ENCODE measurements around the gene TTC28.

Gene TTC28

DNA sequence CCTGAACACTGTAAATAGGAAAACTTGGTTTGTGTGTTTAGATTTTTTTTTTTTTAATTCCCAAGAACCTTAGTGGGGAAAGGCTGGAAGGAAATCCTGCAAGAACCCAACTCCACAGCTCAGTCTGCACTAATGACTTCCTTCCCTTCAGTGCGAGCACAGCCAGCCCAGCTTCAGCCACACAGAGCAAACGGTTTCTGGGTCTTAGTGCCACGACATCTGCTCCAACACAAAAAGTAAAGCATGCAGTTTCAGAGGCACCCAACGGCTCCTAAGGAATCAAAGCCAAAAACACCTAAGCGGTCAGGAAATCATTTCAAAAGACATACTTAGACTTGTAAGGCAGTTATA is 236.1 kb downstream of the TTC28 start:
- POLR2A ChIA-PET = interaction anchor here (0.5 to 0.6 kb wide), 2 partner anchors 17 to 32 kb away, joined by 3 read pairs; no protein-coding TSS in a partner anchor
- Histone ChIP-seq H3K4me1 (ENCODE audit: control insufficient read depth, insufficient read depth, low read length) (peaks cover 26% of the 10 kb centered on the region), H3K27ac (ENCODE audit: extremely low read depth, low read depth, low read length) (peak overlapping the region; percentile 73; the same call in 1 of the 2 replicates), H3K36me3 (ENCODE audit: control insufficient read depth in 2 of 2, insufficient read depth in 1 of 2, low read length in 2 of 2) (no peaks in the 10 kb centered on the region), H3K4me3 (ENCODE audit: low read depth, low read length) (peak overlapping the region; percentile 29), H3K9me3 (ENCODE audit: control insufficient read depth, insufficient read depth, low read depth, low read length) (no peaks in the 10 kb centered on the region)
- TF ChIP-seq ZNF660 (tag by site-specific recombination; IDR thresholded peaks at IDR 0.05) = peak; percentile 54
- TF ChIP-seq ZNF48 (tag by site-specific recombination; IDR thresholded peaks at IDR 0.05) = no peak
- peak; percentile 98 for TF ChIP-seq ZNF600 (tag by site-specific recombination; IDR thresholded peaks at IDR 0.05)
- TF ChIP-seq EGR2 (tag by site-specific recombination; IDR thresholded peaks at IDR 0.05; ENCODE audit: low read depth) = no peak
- no peak for TF ChIP-seq ZNF768 (tag by site-specific recombination; IDR thresholded peaks at IDR 0.05)
- TF ChIP-seq, protein P1, sequence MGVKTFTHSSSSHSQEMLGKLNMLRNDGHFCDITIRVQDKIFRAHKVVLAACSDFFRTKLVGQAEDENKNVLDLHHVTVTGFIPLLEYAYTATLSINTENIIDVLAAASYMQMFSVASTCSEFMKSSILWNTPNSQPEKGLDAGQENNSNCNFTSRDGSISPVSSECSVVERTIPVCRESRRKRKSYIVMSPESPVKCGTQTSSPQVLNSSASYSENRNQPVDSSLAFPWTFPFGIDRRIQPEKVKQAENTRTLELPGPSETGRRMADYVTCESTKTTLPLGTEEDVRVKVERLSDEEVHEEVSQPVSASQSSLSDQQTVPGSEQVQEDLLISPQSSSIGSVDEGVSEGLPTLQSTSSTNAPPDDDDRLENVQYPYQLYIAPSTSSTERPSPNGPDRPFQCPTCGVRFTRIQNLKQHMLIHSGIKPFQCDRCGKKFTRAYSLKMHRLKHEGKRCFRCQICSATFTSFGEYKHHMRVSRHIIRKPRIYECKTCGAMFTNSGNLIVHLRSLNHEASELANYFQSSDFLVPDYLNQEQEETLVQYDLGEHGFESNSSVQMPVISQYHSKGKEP (tag by site-specific recombination; IDR thresholded peaks at IDR 0.05) = peak; percentile 56; the same call in 1 of the 2 replicates
- no peak for TF ChIP-seq ZFP69B (tag by site-specific recombination; IDR thresholded peaks at IDR 0.05)
- TF ChIP-seq ZBTB17 (tag by site-specific recombination; IDR thresholded peaks at IDR 0.05) = peak; percentile 47
- no peak for TF ChIP-seq ZNF514 (tag by site-specific recombination; IDR thresholded peaks at IDR 0.05)
- TF ChIP-seq ZBTB20 (tag by site-specific recombination; IDR thresholded peaks at IDR 0.05) = peak; percentile 30; the same call in 1 of the 2 replicates
- peak; percentile 31; the same call in 1 of the 2 replicates for TF ChIP-seq ZSCAN30 (tag by site-specific recombination; IDR thresholded peaks at IDR 0.05)
- no peak for TF ChIP-seq ZBTB6 (tag by site-specific recombination; IDR thresholded peaks at IDR 0.05)
- TF ChIP-seq, protein P2, sequence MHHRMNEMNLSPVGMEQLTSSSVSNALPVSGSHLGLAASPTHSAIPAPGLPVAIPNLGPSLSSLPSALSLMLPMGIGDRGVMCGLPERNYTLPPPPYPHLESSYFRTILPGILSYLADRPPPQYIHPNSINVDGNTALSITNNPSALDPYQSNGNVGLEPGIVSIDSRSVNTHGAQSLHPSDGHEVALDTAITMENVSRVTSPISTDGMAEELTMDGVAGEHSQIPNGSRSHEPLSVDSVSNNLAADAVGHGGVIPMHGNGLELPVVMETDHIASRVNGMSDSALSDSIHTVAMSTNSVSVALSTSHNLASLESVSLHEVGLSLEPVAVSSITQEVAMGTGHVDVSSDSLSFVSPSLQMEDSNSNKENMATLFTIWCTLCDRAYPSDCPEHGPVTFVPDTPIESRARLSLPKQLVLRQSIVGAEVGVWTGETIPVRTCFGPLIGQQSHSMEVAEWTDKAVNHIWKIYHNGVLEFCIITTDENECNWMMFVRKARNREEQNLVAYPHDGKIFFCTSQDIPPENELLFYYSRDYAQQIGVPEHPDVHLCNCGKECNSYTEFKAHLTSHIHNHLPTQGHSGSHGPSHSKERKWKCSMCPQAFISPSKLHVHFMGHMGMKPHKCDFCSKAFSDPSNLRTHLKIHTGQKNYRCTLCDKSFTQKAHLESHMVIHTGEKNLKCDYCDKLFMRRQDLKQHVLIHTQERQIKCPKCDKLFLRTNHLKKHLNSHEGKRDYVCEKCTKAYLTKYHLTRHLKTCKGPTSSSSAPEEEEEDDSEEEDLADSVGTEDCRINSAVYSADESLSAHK (tag by site-specific recombination; IDR thresholded peaks at IDR 0.05) = peak; percentile 56; the same call in 1 of the 2 replicates
- no peak for TF ChIP-seq ZNF707 (tag by site-specific recombination; IDR thresholded peaks at IDR 0.05)
- no peak for TF ChIP-seq ZNF560 (tag by site-specific recombination; IDR thresholded peaks at IDR 0.05; ENCODE audit: borderline replicate concordance)
- no peak for TF ChIP-seq ZNF16 (tag by site-specific recombination; IDR thresholded peaks at IDR 0.05; ENCODE audit: low read depth)
- no peak; the same call in 1 of the 2 replicates for TF ChIP-seq ZNF76 (tag by site-specific recombination; IDR thresholded peaks at IDR 0.05; ENCODE audit: borderline replicate concordance, low read depth)
- TF ChIP-seq GLI4 (tag by site-specific recombination; IDR thresholded peaks at IDR 0.05) = no peak
- no peak for TF ChIP-seq SP2 (tag by site-specific recombination; IDR thresholded peaks at IDR 0.05)
- no peak for TF ChIP-seq ZNF157 (tag by site-specific recombination; IDR thresholded peaks at IDR 0.05)
- TF ChIP-seq ZNF664 (tag by site-specific recombination; IDR thresholded peaks at IDR 0.05) = no peak
- CTCF ChIA-PET = interaction anchor here (0.7 to 4.7 kb wide), 7 partner anchors 19 to 1771 kb away, joined by 3 to 33 read pairs (median 4); no protein-coding TSS in a partner anchor

All from HEK293 (cell line).